ENCODE results near the gene KANSL2.
A peak's percentile ranks its signal among the peaks of the same experiment; 100 is the strongest.
"Not testable (repeated sequence)": the region's sequence is repeated elsewhere in the genome, so short reads cannot be mapped to it uniquely, and the experiment has no call there.

Gene KANSL2

GRCh38 chr12:48686037-48686595 lies 4.1 kb upstream of the KANSL2 start:
- no peak for DNase-seq (ENCODE audit: low spot score)
- ChIA-PET CTCF (interaction anchor here (0.8 kb wide), 1 partner anchor 94 kb away, joined by 3 read pairs; no protein-coding TSS in a partner anchor), POLR2A (ENCODE audit: low non-redundant PET) (no interaction called here)
- no peak overlapping the region for H3K27ac ChIP-seq
- TF ChIP-seq, protein P1, sequence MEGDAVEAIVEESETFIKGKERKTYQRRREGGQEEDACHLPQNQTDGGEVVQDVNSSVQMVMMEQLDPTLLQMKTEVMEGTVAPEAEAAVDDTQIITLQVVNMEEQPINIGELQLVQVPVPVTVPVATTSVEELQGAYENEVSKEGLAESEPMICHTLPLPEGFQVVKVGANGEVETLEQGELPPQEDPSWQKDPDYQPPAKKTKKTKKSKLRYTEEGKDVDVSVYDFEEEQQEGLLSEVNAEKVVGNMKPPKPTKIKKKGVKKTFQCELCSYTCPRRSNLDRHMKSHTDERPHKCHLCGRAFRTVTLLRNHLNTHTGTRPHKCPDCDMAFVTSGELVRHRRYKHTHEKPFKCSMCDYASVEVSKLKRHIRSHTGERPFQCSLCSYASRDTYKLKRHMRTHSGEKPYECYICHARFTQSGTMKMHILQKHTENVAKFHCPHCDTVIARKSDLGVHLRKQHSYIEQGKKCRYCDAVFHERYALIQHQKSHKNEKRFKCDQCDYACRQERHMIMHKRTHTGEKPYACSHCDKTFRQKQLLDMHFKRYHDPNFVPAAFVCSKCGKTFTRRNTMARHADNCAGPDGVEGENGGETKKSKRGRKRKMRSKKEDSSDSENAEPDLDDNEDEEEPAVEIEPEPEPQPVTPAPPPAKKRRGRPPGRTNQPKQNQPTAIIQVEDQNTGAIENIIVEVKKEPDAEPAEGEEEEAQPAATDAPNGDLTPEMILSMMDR (conservative IDR thresholded peaks at IDR 0.05; ENCODE audit: low read depth) = no peak

DNA sequence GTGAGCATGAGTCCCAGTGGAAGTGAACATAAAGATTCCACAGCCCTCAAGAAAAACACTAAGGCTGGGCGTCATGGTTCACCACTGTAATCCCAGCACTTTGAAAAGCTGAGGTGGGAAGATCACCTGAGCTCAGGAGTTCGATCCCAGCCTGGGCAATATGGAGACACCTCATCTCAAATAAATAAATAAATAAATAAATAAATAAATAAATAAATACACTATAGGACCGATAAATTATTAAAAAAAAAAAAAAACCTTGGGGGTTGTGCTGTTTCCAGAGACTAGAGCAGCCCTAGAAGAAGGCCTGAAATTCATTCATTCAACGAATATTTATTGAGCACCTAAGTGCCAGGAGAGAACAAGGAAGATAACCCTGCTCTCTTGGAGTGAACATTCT lies 1.5 kb upstream of the KANSL2 start:
- H3K27ac ChIP-seq = no peak overlapping the region
- TF ChIP-seq, protein P1 (conservative IDR thresholded peaks at IDR 0.05; ENCODE audit: low read depth) = no peak
- DNase-seq (ENCODE audit: low spot score) = no peak
- CTCF ChIA-PET = interaction anchor here (0.6 kb wide), 1 partner anchor 49 kb away, joined by 3 read pairs; no protein-coding TSS in a partner anchor
- POLR2A ChIA-PET (ENCODE audit: low non-redundant PET) = no interaction called here

DNA sequence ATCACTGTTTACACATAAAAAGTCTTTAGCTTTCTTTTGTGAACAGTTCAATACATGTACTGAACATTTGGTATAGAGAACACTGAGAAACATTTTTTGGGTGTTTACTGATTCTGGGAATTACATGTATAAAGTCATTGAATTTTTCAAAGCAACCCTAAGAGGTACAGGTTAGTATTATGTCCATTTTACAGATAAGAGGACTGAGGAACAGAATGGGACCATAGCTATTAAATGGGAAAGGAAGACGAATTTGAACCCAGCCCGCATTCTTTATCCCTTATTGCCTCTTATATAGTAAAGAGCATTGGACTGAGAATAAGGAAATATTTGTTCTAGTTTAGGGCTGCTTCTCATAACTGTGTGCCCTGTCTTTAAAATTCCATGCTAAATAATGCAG lies 889 bp upstream of the KANSL2 start:
- TF ChIP-seq, protein P1 (conservative IDR thresholded peaks at IDR 0.05; ENCODE audit: low read depth) = no peak
- DNase-seq (ENCODE audit: low spot score) = no peak
- ChIA-PET POLR2A (ENCODE audit: low non-redundant PET) (no interaction called here), CTCF (interaction anchor here (1.2 kb wide), 1 partner anchor 132 kb away, joined by 3 read pairs; no protein-coding TSS in a partner anchor)
- H3K27ac ChIP-seq = no peak overlapping the region; the same call in 1 of the 2 replicates

- DNase-seq (ENCODE audit: low spot score) = not testable (repeated sequence)
- ChIA-PET POLR2A (ENCODE audit: low non-redundant PET) (interaction anchor here (0.7 kb wide), 1 partner anchor 9 kb away, joined by 3 read pairs; no protein-coding TSS in a partner anchor), CTCF (interaction anchor here (1.2 kb wide), 1 partner anchor 132 kb away, joined by 3 read pairs; no protein-coding TSS in a partner anchor)
- H3K27ac ChIP-seq = peak overlapping the region; percentile 84
These were observed 481 bp upstream of the KANSL2 start for GRCh38 chr12:48682533-48682905.

DNA sequence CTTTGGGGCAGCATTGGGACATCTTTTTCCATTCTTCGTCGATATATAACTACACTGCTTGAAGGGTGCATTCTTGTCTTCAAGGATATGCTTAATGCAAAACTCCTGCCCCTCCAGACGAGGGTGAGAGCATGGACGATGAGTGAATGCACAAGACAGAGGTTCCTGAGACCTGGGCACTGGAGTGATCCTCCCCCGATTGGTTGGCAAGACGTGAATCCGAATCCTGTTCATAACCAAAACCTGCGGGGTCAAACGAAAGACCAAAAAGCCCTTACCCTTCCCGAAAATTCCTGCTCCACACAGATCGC lies 684 bp downstream of the KANSL2 start:
- peak; percentile 42 for DNase-seq (ENCODE audit: low spot score)
- peak overlapping the region; percentile 84 for H3K27ac ChIP-seq
- ChIA-PET POLR2A (ENCODE audit: low non-redundant PET) (no interaction called here), CTCF (no interaction called here)
- TF ChIP-seq, protein P1 (conservative IDR thresholded peaks at IDR 0.05; ENCODE audit: low read depth) = no peak

- H3K27ac ChIP-seq = peak overlapping the region; percentile 24; the same call in 1 of the 2 replicates
- no peak for DNase-seq (ENCODE audit: low spot score)
- TF ChIP-seq, protein P1 (conservative IDR thresholded peaks at IDR 0.05; ENCODE audit: low read depth) = no peak
- ChIA-PET CTCF (no interaction called here), POLR2A (ENCODE audit: low non-redundant PET) (no interaction called here)
These were observed 1.2 kb downstream of the KANSL2 start for GRCh38 chr12:48680861-48681260.

- no peak for DNase-seq (ENCODE audit: low spot score)
- POLR2A ChIA-PET (ENCODE audit: low non-redundant PET) = no interaction called here
- H3K27ac ChIP-seq = no peak overlapping the region
- TF ChIP-seq, protein P1 (conservative IDR thresholded peaks at IDR 0.05; ENCODE audit: low read depth) = no peak
- CTCF ChIA-PET = no interaction called here
These were observed 3.4 kb downstream of the KANSL2 start for GRCh38 chr12:48678551-48679185.
